Neuronal stem cell (in vitro differentiated cells): ENCODE data around the gene TARDBP.

Experiments used
- DNase-seq: peaks from one replicate; pipeline ENCODE4 v3.0.0-alpha.2; 2013; ENCODE audit warnings: low spot score
- H2AFZ ChIP-seq: one replicate; pipeline ENCODE4 v1.6.1; 2013; ENCODE audit warnings: mild to moderate bottlenecking, low read length, inconsistent platforms
- H2AK5ac ChIP-seq: 2 replicates; pipeline ENCODE4 v1.6.1; 2013; ENCODE audit warnings: low read depth, mild to moderate bottlenecking, inconsistent platforms, low read length, moderate library complexity, mixed read lengths
- H2BK120ac ChIP-seq: 2 replicates; pipeline ENCODE4 v1.6.1; 2013; ENCODE audit warnings: low read depth, mild to moderate bottlenecking, inconsistent platforms, low read length, moderate library complexity, mixed read lengths
- H2BK12ac ChIP-seq: one replicate; pipeline ENCODE4 v1.6.1; 2013; ENCODE audit warnings: low read length, inconsistent platforms
- H2BK15ac ChIP-seq: 2 replicates; pipeline ENCODE4 v1.6.1; 2013; ENCODE audit warnings: mild to moderate bottlenecking, low read length, inconsistent platforms, mixed read lengths
- H2BK5ac ChIP-seq: one replicate; pipeline ENCODE4 v1.6.1; 2013; ENCODE audit warnings: inconsistent platforms, mild to moderate bottlenecking, low read length, moderate library complexity
- H3K14ac ChIP-seq: one replicate; pipeline ENCODE4 v1.6.1; 2013; ENCODE audit warnings: low read length, inconsistent platforms
- H3K18ac ChIP-seq: 2 replicates; pipeline ENCODE4 v1.6.1; 2013; ENCODE audit warnings: low read length, inconsistent platforms
- H3K23ac ChIP-seq: 2 replicates; pipeline ENCODE4 v1.6.1; 2013; ENCODE audit warnings: low read depth, mild to moderate bottlenecking, mixed read lengths, low read length, inconsistent platforms; ENCODE audit not compliant: poor library complexity
- H3K27ac ChIP-seq: replicated peaks from 3 replicates; pipeline ENCODE4 v1.5.1; 2013; ENCODE audit warnings: low read length, inconsistent platforms
- H3K27me3 ChIP-seq, 3 experiments: 2 replicates each; pipeline ENCODE4 v1.6.1; 2013; ENCODE audit warnings: low read length in 3 of 3, mild to moderate bottlenecking in 2 of 3, inconsistent platforms in 1 of 3, low read depth in 1 of 3, mixed read lengths in 1 of 3, moderate library complexity in 1 of 3; ENCODE audit not compliant: control insufficient read depth in 3 of 3, insufficient read depth in 3 of 3
- H3K36me3 ChIP-seq, 2 donors: replicated peaks in 1 of 2; 2 replicates each; pipeline ENCODE4 v1.6.1; 2013; ENCODE audit warnings: low read length in 2 of 2; ENCODE audit not compliant: control insufficient read depth in 2 of 2, insufficient read depth in 2 of 2
- H3K4ac ChIP-seq: 2 replicates; pipeline ENCODE4 v1.6.1; 2013; ENCODE audit warnings: inconsistent platforms, mild to moderate bottlenecking, low read length, moderate library complexity
- H3K4me1 ChIP-seq, 2 donors: 1 replicate in 1 of 2; 2 replicates in 1 of 2; pipeline ENCODE4 v1.6.1; 2013; ENCODE audit warnings: low read length in 2 of 2, low read depth in 1 of 2; ENCODE audit not compliant: control insufficient read depth in 2 of 2, insufficient read depth in 1 of 2
- H3K4me2 ChIP-seq: one replicate; pipeline ENCODE4 v1.6.1; 2013; ENCODE audit warnings: mild to moderate bottlenecking, low read length, inconsistent platforms; ENCODE audit not compliant: insufficient read depth, poor library complexity, severe bottlenecking
- H3K4me3 ChIP-seq, 2 donors: 2 replicates each; pipeline ENCODE4 v1.5.1; 2013; ENCODE audit warnings: low read length in 2 of 2, mild to moderate bottlenecking in 2 of 2, inconsistent platforms in 1 of 2, moderate library complexity in 1 of 2
- H3K79me1 ChIP-seq: one replicate; pipeline ENCODE4 v1.6.1; 2013; ENCODE audit warnings: low read depth, mild to moderate bottlenecking, inconsistent platforms, low read length, moderate library complexity
- H3K9ac ChIP-seq: one replicate; pipeline ENCODE4 v1.6.1; 2013; ENCODE audit warnings: mild to moderate bottlenecking, low read depth, low read length, inconsistent platforms; ENCODE audit not compliant: poor library complexity
- H3K9me3 ChIP-seq, 2 donors: replicated peaks in 1 of 2; 2 replicates each; pipeline versions ENCODE3 to v1.6.1; 2013; ENCODE audit warnings: low read length in 2 of 2, mild to moderate bottlenecking in 2 of 2, inconsistent platforms in 1 of 2, low read depth in 1 of 2, mixed read lengths in 1 of 2, moderate library complexity in 1 of 2; ENCODE audit not compliant: control insufficient read depth in 2 of 2, insufficient read depth in 1 of 2
- H4K8ac ChIP-seq: one replicate; pipeline ENCODE4 v1.6.1; 2013; ENCODE audit warnings: low read depth, mild to moderate bottlenecking, inconsistent platforms, low read length, moderate library complexity
- H4K91ac ChIP-seq: one replicate; pipeline ENCODE4 v1.6.1; 2013; ENCODE audit warnings: low read length, low read depth, mild to moderate bottlenecking, inconsistent platforms; ENCODE audit not compliant: poor library complexity
- WGBS, 2 donors: extraction: QIAGEN DNeasy Blood & Tissue Kit; methylation state at CpG; one replicate each; pipeline ENCODE4 v1.1.7; 2013; ENCODE audit warnings: missing lambda C conversion rate in 2 of 2, mixed read lengths in 1 of 2; ENCODE audit not compliant: insufficient read length in 2 of 2, insufficient replicate concordance in 1 of 2; ENCODE audit errors: extremely low coverage in 2 of 2; 5-methylcytosine and 5-hydroxymethylcytosine counted together

TARDBP gene

DNA sequence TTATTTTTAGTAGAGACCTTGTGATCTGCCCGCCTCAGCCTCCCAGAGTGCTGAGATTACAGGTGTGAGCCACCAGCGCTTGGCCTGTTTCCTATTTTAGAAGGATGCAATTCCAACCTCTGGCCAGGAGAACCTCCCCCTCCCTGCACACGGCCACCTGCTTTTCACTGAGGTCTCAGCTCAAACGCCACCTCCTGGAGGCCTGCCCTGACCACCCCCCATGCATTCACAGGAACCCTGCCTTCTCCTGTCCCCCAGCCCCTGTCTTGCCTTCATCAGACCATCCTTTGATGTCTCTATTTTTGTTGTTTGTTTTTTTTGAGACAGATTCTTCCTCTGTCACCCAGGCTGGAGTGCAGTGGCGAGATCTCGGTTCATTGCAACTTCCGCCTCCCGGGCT is 45.0 kb downstream of the TARDBP start:
- WGBS, 2 donors: no CpG with 5 or more reads among the region's 8 CpGs
- Histone ChIP-seq H3K4me3 (no peak overlapping the region), H3K79me1 (peaks cover 4% of the 10 kb centered on the region), H2BK5ac (no peak overlapping the region), H4K8ac (no peak overlapping the region), H2BK120ac (no peak overlapping the region), H2BK12ac (no peak overlapping the region), H2AK5ac (no peak overlapping the region), H2AFZ (no peak overlapping the region), H3K9me3 (no peaks in the 10 kb centered on the region), H2BK15ac (no peak overlapping the region), H3K23ac (no peak overlapping the region), H3K36me3 (peaks cover 10 to 50% of the 10 kb centered on the region in 2 donors), H3K9ac (no peak overlapping the region), H3K27me3 (no peaks in the 10 kb centered on the region), H3K4me1 (peaks cover 10 to 22% of the 10 kb centered on the region in 2 donors), H3K18ac (no peak overlapping the region), H3K4ac (no peak overlapping the region), H3K4me2 (no peak overlapping the region), H3K14ac (no peak overlapping the region), H4K91ac (no peak overlapping the region), H3K27ac (no peak overlapping the region)
- DNase-seq: no peak

DNA sequence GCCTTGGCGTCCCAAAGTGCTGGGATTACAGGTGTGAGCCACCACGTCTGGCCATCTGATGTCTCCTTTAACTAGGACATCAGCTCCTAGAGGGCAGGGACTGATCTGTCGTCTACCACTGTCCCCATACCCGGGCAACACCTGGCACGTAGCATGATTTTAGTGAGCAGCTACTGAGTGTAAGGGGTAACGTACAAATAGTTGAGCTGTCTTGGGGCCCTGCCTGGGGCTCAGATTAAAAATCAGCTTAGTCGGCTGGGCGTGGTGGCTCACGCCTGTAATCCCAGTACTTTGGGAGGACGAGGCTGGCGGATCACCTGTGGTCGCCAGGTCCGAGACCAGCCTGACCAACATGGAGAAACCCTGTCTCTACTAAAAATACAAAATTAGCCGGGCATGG is 45.6 kb downstream of the TARDBP start:
- H3K4me3 ChIP-seq: no peak overlapping the region

DNA sequence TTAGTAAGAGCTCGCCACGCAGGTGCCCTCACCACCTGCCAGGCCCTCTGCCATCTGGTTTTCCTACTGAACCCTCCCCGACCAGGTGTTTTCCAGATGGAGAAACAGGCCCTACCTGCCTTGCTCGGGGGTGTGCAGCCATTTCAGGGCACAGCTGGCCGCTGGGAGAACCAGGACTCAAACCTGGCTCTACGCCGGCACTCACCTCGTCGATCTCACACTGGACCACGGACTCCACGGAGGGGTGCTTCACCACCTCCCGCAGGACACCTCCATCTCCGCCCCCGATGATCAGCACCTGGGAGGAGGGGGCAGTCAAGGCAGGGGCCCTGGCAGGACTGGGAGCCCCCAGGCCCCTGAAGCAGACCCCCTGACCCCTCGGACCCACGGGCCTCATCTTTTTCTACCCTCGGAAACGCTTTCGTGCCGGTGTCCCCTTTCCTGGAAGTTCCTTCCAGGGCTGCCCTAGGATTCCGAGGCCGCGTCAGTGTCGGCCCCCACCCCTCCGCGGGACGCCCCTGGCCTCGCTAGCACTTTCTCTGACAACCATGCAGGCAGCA is 46.2 kb downstream of the TARDBP start:
- Histone ChIP-seq H4K8ac (no peak overlapping the region), H3K14ac (no peak overlapping the region), H3K27me3 (no peaks in the 10 kb centered on the region), H3K9ac (peak overlapping the region; percentile 91), H4K91ac (no peak overlapping the region), H2BK5ac (no peak overlapping the region), H3K4me1 (peaks cover 10 to 12% of the 10 kb centered on the region in 2 donors), H2AFZ (no peak overlapping the region), H3K36me3 (peaks cover 10 to 60% of the 10 kb centered on the region in 2 donors), H3K4me3 (peak overlapping the region; percentile 93 to 99), H2BK120ac (no peak overlapping the region), H2BK15ac (no peak overlapping the region), H3K18ac (peak overlapping the region; percentile 40), H2AK5ac (no peak overlapping the region), H3K27ac (no peak overlapping the region), H3K9me3 (no peaks in the 10 kb centered on the region), H3K4me2 (peak overlapping the region; percentile 98), H2BK12ac (no peak overlapping the region), H3K4ac (no peak overlapping the region), H3K79me1 (peaks cover 4% of the 10 kb centered on the region), H3K23ac (peak overlapping the region; percentile 82)
- no peak for DNase-seq
- no CpG with 5 or more reads among the region's 28 CpGs for WGBS, 2 donors

More for the DNA sequence above, 45.6 kb downstream of the TARDBP start:
- Histone ChIP-seq H4K8ac (no peak overlapping the region), H3K4ac (no peak overlapping the region), H2BK120ac (no peak overlapping the region), H3K9me3 (no peaks in the 10 kb centered on the region), H3K18ac (no peak overlapping the region), H3K9ac (no peak overlapping the region), H2AFZ (no peak overlapping the region), H3K79me1 (peaks cover 4% of the 10 kb centered on the region), H2BK5ac (no peak overlapping the region), H2BK15ac (no peak overlapping the region), H3K23ac (peak overlapping the region; percentile 27), H2AK5ac (no peak overlapping the region), H3K4me2 (no peak overlapping the region), H4K91ac (no peak overlapping the region), H3K27ac (no peak overlapping the region), H3K36me3 (peaks cover 10 to 55% of the 10 kb centered on the region in 2 donors), H3K14ac (no peak overlapping the region), H2BK12ac (no peak overlapping the region), H3K27me3 (no peaks in the 10 kb centered on the region), H3K4me1 (peaks cover 10 to 17% of the 10 kb centered on the region in 2 donors)
- no CpG with 5 or more reads among the region's 14 CpGs for WGBS, 2 donors
- DNase-seq: no peak

DNA sequence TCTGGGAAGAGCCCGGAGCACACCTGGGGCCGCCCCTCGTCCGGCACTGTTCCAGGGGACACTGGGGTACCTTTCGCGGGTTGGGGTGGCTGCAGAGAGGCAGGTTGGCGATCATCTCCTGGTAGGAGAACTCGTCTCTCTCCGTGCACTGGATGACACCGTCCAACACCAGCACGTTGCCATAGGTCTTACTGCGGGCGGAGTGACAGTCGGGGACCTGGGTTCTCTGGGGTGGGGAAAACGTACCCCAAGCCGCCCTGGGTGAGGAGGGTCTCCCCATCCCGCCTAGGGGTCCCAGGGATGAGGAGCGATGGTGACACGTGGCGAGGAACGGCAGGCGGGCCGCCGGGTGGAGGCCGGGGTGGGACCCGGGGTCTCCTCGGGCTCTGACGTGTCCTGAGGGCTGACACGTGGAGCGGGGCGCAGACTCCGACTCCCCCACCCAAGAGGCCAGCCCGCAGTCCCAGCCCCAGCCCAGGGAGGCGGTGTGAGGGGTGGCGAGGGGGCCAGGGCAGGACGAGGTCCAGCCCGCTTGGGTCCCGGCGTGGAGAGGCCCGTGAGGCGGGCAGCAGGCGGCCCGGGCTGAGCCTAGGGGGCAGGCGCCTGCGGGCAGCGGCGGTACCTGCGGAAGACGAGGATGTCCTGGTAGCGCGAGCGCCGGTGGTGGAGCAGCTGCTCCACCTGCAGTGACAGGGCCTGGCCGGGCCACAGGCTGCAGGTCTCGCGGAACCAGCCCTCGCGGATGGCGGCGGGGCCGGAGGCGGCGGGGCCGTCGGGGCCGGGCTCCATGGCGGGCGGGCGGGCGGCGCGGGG is 46.9 kb downstream of the TARDBP start:
- Histone ChIP-seq H3K23ac (peak overlapping the region; percentile 82), H3K4me3 (peak overlapping the region; percentile 93 to 99), H3K14ac (peak overlapping the region; percentile 86), H3K4me2 (peak overlapping the region; percentile 98), H2BK12ac (no peak overlapping the region), H4K91ac (peak overlapping the region; percentile 90), H2AK5ac (peak overlapping the region; percentile 87), H2BK120ac (no peak overlapping the region), H2BK5ac (peak overlapping the region; percentile 29), H3K4ac (peak overlapping the region; percentile 56), H3K9ac (peak overlapping the region; percentile 91), H3K9me3 (no peaks in the 10 kb centered on the region), H3K36me3 (peaks cover 10 to 60% of the 10 kb centered on the region in 2 donors), H4K8ac (peak overlapping the region; percentile 57), H2AFZ (peak overlapping the region; percentile 93), H3K79me1 (peaks cover 4% of the 10 kb centered on the region), H2BK15ac (no peak overlapping the region), H3K4me1 (peaks cover 10 to 12% of the 10 kb centered on the region in 2 donors), H3K27ac (no peak overlapping the region), H3K18ac (peak overlapping the region; percentile 97), H3K27me3 (no peaks in the 10 kb centered on the region)
- DNase-seq: no peak
- WGBS, 2 donors: no CpG with 5 or more reads among the region's 72 CpGs
